A673 (cell line): Measurements from ENCODE around the gene TFCP2L1. TPM values are rescaled to one million over a fixed set of nuclear protein-coding genes. Genes with fewer than 3 reads are reported as not detected.

Experiments
- BruUV-seq: library from RNA; stranded (reverse); fragments of 400-500 nt; replicated peaks from 2 replicates; lab custom pipeline; 2021; lab: Mats Ljungman, UMichigan
- CTCF ChIA-PET: fragments of 300-600 bp; sonication (Branson Sonifier 250); formaldehyde crosslinking; loops from one replicate; lab custom pipeline; 2022; ENCODE audit warnings: antibody characterized with exemption; lab: Charles Lee
- POLR2A ChIA-PET: fragments of 300-600 bp; sonication (Branson Sonifier 250); formaldehyde crosslinking; loops from one replicate; lab custom pipeline; 2022; ENCODE audit warnings: antibody characterized with exemption; ENCODE audit not compliant: low non-redundant PET; lab: Charles Lee
- DNase-seq: peaks from one replicate; pipeline ENCODE4 v3.0.0-alpha.2; 2015; ENCODE audit warnings: low spot score
- H3K27ac ChIP-seq: fragments of 200-600 bp; sonication (generic); 2 replicates; pipeline ENCODE4 v1.5.1; 2016; ENCODE audit warnings: mixed run types, low read depth, mild to moderate bottlenecking, mixed read lengths, antibody characterized with exemption, low read length; ENCODE audit not compliant: poor library complexity, severe bottlenecking
- H3K27me3 ChIP-seq: fragments of 200-600 bp; sonication (generic); replicated peaks from 2 replicates; pipeline ENCODE4 v1.6.1; 2017; ENCODE audit warnings: mixed run types, low read depth, mild to moderate bottlenecking, mixed read lengths, antibody characterized with exemption, low read length; ENCODE audit not compliant: insufficient read depth, poor library complexity
- H3K36me3 ChIP-seq: fragments of 200-600 bp; sonication (generic); 2 replicates; pipeline ENCODE4 v1.6.1; 2016; ENCODE audit warnings: mixed run types, mild to moderate bottlenecking, mixed read lengths, antibody characterized with exemption, low read length; ENCODE audit not compliant: insufficient read depth, poor library complexity, severe bottlenecking
- H3K4me1 ChIP-seq: fragments of 200-600 bp; sonication (generic); 2 replicates; pipeline ENCODE4 v1.6.1; 2017; ENCODE audit warnings: mixed run types, mild to moderate bottlenecking, mixed read lengths, antibody characterized with exemption, low read length; ENCODE audit not compliant: insufficient read depth, poor library complexity, severe bottlenecking
- H3K4me3 ChIP-seq: fragments of 200-600 bp; sonication (generic); 2 replicates; pipeline ENCODE4 v1.5.1; 2016; ENCODE audit warnings: low read depth, mixed run types, mild to moderate bottlenecking, mixed read lengths, low read length; ENCODE audit not compliant: poor library complexity, severe bottlenecking
- H3K9me3 ChIP-seq: fragments of 200-600 bp; sonication (generic); 2 replicates; pipeline ENCODE4 v1.6.1; 2016; ENCODE audit warnings: mixed run types, low read depth, mild to moderate bottlenecking, mixed read lengths, antibody characterized with exemption, low read length; ENCODE audit not compliant: poor library complexity, severe bottlenecking
- CTCF ChIP-seq: fragments of 300-800, 200-600 bp; sonication (generic); conservative IDR thresholded peaks from 2 replicates; pipeline ENCODE4 v1.5.1; 2017; ENCODE audit warnings: low read depth, mild to moderate bottlenecking, antibody characterized with exemption, low read length, moderate library complexity, mixed read lengths
- EZH2 ChIP-seq: fragments of 200-600 bp; sonication (generic); IDR thresholded peaks from 2 replicates; pipeline ENCODE4 v1.6.1; 2017; ENCODE audit warnings: borderline replicate concordance, low read depth, mild to moderate bottlenecking, mixed read lengths, antibody characterized with exemption, low read length; ENCODE audit not compliant: poor library complexity, severe bottlenecking
- intact Hi-C: fragments of 100-400 bp; cut with micrococcal nuclease; formaldehyde crosslinking; loops from one replicate; pipeline ENCODE4 v1.10.0; 2022; ENCODE audit not compliant: unreplicated experiment
- total RNA-seq: library from RNA; stranded (reverse); gene quantifications from 2 replicates; pipeline ENCODE4 v1.2.3, GENCODE V29; 2021

TFCP2L1 gene
- total RNA-seq, 1 experiment from 2014 or later = not detected

GRCh38 chr2:121200419-121201315, 84.3 kb downstream of the TFCP2L1 start:
- H3K4me1 ChIP-seq = no peaks in the 10 kb centered on the region
- BruUV-seq = no TSS peak
- no peak overlapping the region for H3K27ac ChIP-seq
- ChIA-PET POLR2A (no interaction called here), CTCF (no interaction called here)
- no peaks in the 10 kb centered on the region for H3K36me3 ChIP-seq
- H3K4me3 ChIP-seq = no peak overlapping the region
- DNase-seq = no peak
- H3K27me3 ChIP-seq = no peaks in the 10 kb centered on the region
- TF ChIP-seq EZH2 (no peak), CTCF (no peak)
- intact Hi-C loops = no loop called here
- H3K9me3 ChIP-seq = no peaks in the 10 kb centered on the region

- Histone ChIP-seq H3K4me1 (no peaks in the 10 kb centered on the region), H3K27me3 (no peaks in the 10 kb centered on the region), H3K36me3 (no peaks in the 10 kb centered on the region), H3K9me3 (no peaks in the 10 kb centered on the region), H3K4me3 (no peak overlapping the region), H3K27ac (no peak overlapping the region)
- no peak for DNase-seq
- TF ChIP-seq CTCF (no peak), EZH2 (no peak)
- ChIA-PET CTCF (no interaction called here), POLR2A (no interaction called here)
- intact Hi-C loops = no loop called here
- BruUV-seq = no TSS peak
These were observed 85.0 kb downstream of the TFCP2L1 start for GRCh38 chr2:121200011-121200347.

- no peak overlapping the region for H3K27ac ChIP-seq
- intact Hi-C loops = no loop called here
- H3K36me3 ChIP-seq = no peaks in the 10 kb centered on the region
- no peaks in the 10 kb centered on the region for H3K27me3 ChIP-seq
- H3K4me3 ChIP-seq = no peak overlapping the region
- CTCF ChIA-PET = no interaction called here
- DNase-seq = no peak
- POLR2A ChIA-PET = no interaction called here
- H3K4me1 ChIP-seq = no peaks in the 10 kb centered on the region
- no peaks in the 10 kb centered on the region for H3K9me3 ChIP-seq
- TF ChIP-seq CTCF = no peak
- no peak for TF ChIP-seq EZH2
- no TSS peak for BruUV-seq
These were observed 85.6 kb downstream of the TFCP2L1 start for GRCh38 chr2:121199281-121200010.
